HG02759 (cell line): ENCODE measurements around the gene IFNAR1.

ENCODE experiments used
- ATAC-seq: cut with Tn5 transposase; IDR thresholded peaks from one replicate; pipeline ENCODE4 v1.9.1; 2021; ENCODE audit warnings: mild to moderate bottlenecking, moderate library complexity; ENCODE audit not compliant: unreplicated experiment

The IFNAR1 gene

DNA sequence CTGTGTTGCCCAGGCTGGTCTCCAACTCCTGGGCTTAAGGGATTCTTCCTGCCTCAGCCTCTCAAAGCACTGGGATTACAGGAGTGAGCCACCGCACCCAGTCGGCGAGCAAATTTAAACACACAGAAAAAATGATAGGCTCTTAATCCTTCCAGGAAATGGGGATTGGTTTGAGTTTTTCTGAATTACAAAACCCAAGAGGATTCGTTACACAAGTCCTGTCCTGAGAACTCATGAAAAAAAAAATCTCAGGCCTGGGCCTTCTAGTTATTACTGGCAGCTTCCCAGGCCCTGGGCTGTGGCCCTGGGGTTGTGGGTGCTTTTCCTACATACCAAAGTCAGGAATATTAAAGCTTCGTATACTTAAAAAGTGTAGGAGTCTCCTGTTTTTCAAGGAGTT is 72.2 kb downstream of the IFNAR1 start:
- ATAC-seq, result no peak

DNA sequence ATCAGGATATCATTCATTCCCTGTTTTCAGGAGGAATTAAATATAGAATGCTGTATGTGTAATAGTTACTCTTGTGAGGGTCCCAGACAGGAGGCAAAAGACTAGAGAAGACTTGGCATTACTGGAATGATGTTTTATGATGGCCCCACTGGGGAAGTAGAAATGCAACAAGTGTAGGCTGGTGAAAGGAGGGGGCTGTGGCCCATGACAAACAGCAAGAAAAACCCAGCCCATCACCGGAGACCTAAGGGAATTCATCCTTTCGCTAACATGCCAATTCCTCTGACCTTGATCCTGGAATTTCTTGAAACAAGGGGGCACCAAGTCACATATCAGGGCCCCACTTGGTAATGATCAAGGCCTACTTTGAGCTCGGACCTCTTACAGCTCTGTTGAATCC is 72.9 kb downstream of the IFNAR1 start:
- no peak for ATAC-seq

DNA sequence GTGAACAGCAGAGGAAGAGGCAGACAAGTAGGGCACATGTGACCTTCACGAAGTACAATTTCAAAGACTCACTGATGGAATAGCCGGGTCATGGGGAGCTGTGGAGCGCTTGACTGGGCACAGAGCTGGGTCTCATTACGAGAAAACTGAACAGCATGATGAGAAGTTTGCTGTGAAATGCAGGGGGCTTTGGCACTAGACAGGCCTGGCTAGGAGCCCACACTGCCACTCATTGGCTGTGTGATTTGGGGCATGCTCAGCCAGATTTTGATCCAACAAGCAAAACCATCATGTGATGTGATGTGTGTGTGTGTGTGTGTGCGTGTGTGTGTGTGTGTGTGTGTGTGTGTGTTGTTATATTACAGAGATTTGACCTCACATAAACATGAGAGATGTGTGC is 73.6 kb downstream of the IFNAR1 start:
- no peak for ATAC-seq

DNA sequence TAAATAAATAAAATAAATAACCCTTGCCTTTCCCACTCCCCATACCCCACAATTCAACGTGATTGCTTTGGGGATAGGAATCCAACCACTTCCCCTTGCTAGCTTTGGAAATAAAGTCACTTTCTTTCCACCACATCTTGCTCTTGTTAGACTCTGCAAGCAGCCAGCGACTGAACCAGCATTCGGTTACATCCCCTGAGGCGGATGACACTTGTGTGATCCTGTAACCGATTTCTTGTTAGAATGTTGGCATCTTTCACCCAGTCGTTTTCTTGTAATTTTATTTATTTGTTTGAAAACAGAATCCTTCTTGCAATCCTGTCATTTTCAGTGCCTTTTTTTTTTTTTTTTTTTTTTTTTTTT is 76.8 kb downstream of the IFNAR1 start:
- no peak for ATAC-seq

DNA sequence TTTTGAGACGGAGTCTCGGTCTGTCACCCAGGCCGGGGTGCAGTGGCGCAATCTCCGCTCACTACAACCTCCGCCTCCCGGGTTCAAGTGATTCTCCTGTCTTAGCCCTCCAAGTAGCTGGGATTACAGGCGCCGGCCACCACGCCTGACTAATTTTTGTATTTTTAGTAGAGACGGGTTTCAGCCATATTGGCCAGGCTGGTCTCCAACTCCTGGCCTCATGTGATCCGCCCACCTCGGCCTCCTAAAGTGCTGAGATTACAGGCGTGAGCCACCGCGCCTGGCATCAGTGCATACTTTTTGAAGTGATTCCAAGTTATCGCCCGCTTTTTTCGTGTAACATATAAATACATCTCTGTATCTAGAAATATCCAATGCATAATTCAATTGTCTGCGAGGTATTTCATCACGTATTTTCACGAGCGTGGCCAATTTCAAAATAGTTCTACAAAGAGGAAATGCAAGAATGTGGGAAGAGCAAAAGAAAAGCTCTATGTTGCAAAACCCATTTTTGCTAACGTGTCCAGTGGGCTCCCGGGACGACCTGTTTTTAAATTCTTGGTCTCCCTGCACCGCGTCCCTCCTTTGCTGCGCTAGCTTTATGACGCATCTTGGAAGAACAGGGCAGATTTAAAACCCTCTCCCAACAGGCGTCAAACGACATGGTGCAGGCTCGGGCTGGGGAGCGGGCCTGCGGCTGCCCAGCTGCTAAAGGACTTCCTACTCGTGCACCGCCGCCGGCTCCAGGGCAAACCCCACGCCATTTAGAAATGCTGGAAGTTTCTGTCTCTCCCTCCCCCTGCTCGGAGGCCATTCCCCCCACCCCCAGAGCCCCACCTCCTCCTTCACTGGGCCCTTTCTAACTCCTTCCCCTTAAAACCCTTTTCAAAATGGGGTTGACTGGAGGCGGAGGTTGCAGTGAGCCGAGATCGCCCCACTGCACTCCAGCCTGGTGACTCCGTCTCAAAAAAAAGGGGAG is 77.5 kb downstream of the IFNAR1 start:
- no peak for ATAC-seq

DNA sequence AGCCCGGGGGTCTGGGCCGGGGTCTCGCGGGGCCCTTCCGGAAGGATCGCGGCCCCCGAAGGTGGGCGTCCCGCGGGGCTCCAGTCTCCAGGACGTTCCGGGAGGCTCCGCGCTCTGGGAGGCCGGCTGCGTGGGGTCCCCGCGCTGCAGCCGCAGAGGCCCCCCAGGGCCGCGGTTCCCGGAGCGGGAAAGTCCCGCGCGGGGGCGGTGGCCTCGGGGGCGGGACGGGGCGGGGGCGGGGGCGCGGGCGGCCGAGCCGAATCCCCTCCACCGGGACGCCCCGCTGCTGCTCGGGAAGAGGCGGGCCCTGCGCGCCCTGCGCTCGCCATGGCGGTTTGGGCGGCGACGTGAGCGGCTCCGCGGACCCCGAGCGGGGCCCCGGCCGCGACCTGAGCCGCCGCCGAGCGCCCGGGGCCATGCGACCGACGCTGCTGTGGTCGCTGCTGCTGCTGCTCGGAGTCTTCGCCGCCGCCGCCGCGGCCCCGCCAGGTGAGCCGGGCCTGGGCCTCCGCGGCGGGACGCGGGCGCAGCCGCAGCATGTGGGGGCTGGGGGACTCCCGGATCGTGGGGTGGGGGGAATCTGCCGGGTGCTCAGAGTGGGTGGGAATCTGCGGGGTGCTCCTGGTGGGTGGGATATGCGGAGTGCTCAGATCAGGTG is 78.5 kb downstream of the IFNAR1 start, which contains the start of gene IFNGR2:
TSS of gene IFNGR2 (plus strand) at position 286 of the 658 bp plus-strand sequence. CDS start at position 417, 131 bp downstream.
- ATAC-seq, result peak; percentile 42

DNA sequence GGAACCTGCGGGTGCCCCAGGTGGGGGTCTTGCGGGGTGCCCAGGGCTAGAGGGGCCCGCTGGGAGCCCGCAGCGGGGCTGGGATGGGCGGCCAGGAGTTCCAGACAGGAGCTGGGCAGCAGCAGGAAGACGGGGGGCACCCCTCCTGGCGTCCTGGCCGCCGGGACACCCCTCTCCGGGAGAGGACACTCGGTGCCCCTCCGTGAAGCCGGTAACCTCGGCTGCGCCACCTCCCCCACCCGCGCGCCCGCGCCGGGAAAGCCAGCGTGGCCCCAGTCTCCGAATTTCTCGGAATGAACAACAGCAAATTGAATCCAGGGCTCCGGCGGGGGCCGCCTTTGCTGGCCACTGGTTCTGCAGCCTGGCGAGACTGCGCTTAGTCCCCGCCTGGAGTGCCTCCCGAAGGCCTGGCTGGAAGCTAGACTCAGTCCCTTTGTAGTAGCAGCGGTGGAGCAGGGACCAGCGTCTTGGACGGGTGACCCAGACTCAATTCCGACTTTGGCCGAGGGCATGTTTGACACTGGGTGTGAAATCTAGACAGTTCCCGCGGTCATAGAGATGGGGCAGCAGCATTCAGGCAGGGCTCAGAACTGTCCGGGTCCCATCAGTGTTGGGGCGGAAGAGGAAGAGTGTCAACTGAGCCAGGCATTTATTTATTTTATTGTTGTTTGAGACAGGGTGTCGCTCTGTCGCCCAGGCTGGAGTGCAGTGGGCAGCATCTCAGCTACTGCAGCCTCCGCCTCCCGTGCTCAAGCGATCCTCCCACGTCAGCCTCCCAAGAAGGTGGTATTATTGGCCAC is 79.2 kb downstream of the IFNAR1 start:
- ATAC-seq, result peak; percentile 29

DNA sequence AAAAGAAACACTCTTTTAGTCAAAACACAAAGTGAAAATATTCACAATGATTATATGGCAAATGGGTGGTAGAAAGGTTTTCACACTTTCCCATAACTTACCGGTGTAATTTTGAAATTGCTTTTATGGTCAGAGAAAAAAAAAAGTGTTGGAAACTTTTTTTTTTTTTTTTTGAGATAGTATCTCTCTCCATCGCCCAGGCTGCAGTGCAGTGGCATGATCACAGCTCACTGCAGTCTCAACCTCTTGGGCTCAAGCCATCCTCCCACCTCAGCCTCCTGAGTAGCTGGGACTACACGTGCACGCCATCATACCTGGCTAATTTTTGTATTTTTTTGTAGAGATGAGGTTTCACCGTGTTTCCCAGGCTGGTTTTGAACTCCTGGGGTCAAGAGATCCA is 81.7 kb downstream of the IFNAR1 start:
- no peak for ATAC-seq
